HG03103 (cell line): ENCODE data around the gene HLF.

Experiments
- ATAC-seq: cut with Tn5 transposase; IDR thresholded peaks from one replicate; pipeline ENCODE4 v1.9.1; 2021; ENCODE audit warnings: low read depth; ENCODE audit not compliant: unreplicated experiment

Gene HLF

DNA sequence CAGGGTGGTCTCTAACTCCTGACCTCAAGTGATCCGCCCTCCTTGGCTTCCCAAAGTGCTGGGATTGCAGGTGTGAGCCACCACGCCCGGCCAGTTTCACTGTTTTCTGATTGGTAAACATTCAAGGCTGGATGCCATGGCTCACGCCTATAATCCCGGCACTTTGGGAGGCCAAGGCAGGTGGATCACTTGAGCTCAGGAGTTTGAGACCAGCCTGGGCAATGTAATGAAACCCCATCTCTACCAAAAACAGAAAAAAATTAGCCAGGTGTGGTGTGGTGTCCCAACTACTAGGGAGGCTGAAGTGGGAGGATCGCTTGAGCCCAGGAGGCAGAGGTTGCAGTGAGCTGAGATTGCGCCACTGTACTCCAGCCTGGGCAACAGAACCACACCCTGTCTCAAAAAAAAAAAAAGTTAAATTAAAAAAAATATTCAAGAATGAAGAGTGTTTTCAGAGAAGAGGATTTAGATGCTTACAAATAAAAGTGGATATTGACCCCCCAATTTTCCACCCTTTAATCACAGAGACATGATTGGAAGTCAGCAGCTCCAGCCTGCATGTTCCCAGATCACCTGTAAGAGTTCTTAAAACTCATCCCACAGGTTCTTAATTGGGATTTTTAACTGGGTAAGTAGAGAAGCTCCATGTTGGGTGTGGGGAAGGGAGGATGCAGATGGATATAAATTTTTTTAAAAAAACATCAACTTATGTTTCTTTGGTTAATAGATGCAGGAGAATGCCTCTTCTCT, 23.8 kb downstream of the HLF start:
- ATAC-seq, result no peak

DNA sequence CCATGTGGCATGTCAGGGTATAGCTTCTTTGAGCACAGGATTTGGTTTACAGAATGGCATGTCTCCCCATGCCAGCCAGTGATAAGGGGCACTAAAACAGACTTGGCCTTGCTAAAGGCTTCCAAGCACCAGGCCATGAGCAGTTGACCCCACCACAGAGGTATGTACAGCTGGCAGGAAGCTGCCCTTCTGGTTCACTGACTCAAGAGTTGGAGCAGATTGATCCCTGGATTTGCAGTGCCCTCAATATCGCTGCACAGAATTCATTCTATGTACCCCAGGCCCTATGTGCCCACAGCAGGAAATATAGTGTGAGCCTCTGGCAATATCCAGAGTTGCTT, 24.3 kb downstream of the HLF start:
- no peak for ATAC-seq

DNA sequence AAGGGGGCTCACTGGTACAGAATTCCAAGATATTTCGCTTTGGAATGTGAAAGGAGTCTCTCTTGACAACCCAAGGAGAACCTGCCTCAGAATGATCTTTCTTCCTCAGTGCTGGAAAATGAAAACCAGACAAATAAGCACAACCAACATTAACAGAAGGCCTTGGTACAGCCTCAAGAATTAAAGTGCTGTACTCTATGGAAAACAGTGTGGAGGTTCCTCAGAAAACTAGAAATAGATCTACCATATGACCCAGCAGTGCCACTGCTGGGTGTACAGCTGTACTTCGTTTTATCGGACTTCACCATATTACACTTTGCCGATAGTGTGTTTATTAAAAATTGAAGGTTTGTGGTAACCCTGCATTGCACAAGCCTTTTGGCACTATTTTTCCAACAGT, 25.2 kb downstream of the HLF start:
- no peak for ATAC-seq

DNA sequence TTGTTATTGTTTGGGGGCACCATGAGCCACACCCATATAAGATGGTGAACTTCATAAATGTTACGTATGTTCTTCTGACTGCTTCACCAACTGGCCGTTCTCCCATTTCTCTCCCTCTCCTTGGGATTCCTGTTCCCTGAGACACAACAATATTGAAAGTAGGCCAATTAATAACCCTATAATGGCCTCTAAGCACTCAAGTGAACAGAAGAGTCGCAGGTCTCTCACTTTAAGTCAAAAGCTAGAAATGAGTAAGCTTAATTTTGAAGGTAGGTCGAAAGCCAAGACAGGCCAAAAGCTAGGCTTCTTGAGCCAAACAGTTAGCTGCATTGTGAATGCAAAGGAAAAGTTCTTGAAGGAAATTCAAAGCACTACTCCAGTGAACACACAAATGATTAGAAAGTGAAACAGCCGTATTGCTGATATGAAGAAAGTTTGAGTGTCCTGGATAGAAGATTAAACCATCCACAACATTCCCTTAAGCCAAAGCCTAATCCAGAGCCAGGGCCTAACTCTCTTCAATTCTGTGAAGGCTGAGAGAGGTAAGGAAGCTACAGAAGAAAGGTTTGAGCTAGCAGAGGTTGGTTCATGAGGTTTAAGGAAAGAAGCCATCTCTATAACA, 25.8 kb downstream of the HLF start:
- ATAC-seq, result no peak

DNA sequence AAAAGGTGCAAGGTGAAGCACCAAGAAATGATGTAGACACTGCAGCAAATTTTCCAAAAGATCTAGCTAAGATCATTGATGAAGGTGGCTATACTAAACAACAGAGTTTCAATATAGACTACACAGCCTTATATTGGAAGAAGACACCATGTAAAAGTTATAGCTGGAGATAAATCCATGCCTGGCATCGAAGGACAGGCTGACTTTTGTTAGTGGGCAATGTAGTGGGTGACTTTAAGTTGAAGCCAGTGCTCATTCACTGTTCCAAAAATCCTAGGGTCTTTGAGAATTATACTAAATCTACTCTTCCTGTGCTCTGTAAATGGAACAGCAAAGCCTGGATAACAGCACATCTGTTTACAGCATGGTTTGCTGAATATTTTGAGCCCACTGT, 26.4 kb downstream of the HLF start:
- ATAC-seq, result no peak

DNA sequence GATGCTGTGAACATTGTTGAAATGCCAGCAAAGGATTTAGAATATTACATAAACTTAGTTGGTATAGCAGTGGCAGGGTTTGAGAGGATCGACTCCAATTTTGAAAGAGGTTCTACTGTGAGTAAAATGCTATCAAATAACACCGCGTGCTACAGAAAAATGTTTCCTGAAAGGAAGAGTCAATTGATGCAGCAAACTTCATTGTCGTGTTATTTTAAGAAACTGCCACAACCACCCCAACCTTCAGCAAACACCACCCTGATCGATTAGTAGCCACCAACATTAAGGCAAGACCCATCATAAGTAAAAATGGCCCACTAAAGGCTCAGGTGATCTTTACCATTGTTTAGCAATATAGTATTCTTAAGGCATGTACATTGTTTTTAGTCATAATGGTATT, 27.3 kb downstream of the HLF start:
- no peak for ATAC-seq

DNA sequence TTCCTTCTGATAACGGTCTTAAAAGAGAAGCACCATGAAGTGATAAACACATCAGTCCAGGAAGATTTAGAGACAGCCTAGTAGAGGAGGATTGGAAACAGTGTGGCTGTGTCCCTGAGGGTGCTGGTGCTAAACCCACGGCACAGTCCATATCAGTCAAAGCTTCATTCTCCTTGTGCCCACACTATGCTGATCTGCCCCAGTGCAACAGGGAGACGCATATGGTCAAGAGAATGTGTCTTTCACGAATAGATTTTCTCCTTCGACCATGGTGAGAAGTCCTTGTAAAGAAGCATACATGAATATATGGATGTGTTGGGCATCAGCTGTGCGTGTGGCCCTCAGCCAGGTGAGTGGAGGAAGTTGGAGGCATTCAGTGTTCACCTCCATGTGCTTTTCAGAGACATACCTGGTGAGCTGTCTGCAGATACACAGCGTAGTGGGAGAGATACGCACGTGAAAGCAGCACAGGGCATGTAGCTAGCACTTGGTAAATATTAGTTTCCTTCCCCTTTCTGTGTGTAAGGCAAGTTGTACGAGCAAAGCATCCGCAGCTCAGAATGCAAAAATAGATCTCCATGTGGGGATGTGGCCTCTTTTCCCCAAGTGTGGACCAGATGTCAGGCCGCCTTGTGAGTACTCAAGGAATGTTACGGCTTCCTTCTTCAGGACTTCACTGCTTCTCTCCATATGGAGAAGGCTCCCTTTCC, 29.4 kb downstream of the HLF start:
- ATAC-seq, result no peak

DNA sequence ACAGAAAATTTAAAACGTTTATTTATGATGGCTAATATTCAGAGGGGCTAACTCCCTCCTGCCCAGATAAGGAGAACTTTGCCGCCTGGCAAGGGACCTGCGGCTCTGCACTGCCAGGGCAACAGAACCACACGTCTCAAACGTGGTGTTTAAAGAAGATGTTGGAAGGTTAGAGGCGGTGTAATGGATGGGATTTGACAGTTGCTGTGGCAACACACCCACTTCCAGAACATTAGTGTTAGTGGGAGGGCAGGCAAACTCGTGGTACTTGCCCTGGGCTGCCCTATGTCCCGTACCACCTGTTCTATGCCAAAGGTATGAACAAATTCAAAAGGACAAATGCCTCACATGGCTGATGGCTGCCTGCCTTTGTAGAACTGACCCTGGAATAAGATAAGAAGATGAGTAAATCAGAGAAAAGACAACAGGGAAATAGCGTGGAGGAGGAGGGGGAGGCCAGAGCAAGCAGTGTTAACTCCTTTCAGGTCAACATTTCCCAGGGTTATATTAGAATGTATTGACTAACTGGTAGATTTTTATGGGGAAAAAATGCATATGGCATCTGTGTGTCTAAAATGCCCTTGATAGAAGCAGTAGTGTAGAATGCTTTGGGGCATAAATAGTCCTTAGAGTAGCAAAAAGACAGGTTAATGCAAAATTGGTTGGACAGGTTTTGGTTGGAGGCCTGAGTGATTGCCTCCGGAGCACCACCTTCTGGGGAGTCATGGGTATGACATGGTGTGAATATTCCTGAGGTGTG, 30.8 kb downstream of the HLF start:
- ATAC-seq, result peak; percentile 79

DNA sequence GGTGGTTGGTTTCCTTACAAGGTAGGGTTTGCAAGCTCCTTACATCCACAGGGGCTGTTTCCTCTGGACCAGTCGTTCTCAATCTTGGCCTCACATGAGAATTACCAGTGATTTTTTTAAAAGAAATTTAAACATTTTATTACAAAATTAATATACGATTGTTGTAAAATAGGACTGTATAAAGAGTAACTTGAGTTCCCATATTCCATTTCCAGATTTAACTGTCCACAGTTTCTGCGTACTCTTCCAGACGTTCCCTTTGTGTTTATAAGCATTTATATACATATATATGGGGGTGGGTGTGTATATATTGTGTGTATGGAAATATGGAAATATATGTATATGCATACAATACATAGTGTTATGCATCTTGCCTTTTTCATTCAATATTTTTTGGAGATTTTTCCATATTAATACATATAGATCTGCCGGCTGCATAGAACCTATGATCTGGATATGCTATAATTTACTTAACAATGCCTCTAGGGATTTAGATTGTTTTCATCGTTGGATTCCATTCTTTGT, 31.5 kb downstream of the HLF start:
- no peak for ATAC-seq

DNA sequence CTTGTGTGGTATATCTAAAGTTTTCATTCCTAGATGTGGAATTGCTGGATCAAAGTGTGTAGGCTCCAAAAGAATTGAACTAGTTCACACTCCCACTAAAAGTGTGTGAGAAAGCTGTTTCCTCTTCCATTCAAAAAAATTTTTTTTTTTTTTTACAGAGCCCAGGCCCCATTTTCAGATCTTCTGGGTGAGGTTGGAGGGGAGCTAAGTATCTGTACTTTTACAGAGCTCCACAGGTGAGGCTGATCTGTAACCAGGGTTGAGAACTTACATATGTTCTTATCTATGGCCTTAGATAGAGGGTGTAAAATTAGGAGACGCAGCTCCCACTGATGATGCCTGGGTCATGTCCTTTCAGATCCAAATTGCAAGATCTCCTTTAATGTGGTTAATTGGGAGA, 31.9 kb downstream of the HLF start:
- no peak for ATAC-seq

DNA sequence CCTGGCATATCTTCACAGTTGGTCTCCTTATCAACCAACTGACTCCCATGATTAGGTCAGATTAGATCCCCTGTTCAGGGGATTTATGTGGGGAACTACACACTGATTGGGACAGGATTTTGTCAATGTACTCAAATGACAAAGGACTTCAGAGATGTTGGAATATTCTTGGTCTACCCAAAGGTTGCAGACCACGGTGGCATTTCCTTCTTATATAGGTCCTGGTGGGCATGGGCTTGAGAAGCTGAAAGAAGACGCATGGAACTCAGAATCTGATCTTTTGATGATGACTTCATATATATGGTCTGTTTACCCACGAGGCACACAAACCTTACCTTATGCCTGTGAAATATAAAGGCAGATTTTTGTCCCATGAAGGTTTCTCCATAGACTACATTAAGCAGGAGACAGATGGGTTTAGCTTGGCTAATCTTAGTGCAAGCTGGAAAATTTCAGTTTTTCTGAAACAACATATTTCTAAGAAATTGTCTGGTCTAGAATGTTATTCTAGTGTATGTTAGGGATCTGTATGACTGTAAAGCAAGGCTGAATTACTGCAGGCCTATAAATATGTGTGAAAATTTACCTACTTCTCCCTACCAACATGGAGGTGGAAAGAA, 33.5 kb downstream of the HLF start:
- no peak for ATAC-seq

DNA sequence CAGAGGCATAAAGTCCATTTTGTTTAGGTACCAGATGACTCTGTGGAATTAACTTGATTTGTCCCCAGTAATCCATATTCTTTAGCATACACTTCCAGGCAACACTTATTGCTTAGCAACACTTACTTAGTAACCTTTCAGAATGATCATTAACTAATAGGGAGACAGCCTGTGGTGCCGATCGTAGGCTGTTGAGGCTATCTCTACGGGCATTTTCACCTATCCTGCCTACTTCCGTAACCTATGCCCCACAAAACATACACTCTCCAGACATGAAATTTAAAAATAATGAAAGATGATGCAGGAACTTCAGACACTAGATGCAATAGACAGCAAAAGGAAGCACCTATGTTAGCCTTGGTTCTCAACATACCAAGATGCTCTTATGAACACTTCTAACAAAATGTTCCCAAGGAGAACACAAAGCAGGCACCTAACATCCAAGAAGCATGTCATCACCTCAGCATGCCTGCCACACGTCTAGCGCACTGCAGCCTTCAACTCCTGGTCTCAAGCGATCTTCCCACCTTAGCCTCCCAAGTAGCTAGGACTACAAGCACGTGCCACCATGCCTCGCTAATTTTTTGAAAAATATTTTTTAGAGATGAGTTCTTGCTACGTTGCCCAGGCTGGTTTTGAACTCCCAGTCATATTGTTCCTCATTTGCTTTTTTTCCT, 34.5 kb downstream of the HLF start:
- no peak for ATAC-seq

DNA sequence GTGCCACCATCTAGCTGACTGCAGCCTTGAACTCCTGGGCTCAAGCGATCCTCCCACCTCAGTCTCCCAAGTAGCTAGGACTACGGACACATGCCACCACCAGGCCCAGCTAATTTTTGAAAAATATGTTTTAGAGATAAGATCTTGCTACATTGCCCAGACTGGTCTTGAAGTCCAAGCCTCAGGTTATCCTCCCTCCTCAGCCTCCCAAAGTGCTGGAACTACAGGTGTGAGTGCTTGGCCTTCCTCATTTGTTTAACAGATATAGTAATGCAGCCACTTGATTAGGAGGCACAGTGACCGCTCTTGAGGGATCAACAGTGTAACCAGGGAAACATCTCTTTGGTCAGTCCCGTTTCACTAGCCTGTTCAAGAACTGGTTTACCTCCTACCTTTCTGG, 35.1 kb downstream of the HLF start:
- no peak for ATAC-seq

DNA sequence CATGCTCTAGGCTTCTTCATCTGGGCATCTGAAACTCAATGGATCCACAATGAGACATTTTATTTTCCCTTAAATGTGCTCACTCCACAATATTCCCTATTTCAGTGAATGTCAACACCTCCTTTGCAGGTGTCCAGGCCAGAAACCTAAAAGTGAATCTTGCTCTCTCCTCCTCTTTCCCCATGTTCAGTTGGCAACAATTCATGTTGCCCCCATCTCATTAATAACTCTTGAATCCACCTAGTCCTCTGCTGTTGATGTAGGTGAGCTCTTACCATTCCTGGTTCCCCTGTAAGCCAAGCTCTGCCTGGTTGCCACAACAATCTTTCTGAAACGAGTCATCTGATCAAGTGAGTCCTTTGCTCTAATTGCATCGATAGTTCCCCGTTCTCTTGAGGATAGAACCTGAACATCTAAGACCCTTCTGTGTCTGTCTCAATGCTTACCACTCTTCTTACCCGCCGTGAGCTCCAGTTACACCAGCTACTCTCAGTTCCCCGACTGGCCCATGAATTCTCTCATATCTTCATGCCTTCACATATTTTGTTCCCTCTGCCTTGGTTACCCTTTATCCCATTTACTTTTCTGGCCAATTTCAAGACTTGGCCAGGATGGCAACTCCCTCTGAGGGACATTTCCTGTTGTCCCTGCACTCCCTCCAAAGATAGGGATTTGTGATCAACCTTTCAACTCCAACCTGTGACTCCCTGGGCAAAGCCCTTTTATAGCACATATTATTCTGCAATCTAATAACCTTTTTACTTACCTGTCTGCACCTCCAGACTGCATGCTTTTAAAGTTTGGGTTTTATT, 35.9 kb downstream of the HLF start:
- ATAC-seq, result no peak

DNA sequence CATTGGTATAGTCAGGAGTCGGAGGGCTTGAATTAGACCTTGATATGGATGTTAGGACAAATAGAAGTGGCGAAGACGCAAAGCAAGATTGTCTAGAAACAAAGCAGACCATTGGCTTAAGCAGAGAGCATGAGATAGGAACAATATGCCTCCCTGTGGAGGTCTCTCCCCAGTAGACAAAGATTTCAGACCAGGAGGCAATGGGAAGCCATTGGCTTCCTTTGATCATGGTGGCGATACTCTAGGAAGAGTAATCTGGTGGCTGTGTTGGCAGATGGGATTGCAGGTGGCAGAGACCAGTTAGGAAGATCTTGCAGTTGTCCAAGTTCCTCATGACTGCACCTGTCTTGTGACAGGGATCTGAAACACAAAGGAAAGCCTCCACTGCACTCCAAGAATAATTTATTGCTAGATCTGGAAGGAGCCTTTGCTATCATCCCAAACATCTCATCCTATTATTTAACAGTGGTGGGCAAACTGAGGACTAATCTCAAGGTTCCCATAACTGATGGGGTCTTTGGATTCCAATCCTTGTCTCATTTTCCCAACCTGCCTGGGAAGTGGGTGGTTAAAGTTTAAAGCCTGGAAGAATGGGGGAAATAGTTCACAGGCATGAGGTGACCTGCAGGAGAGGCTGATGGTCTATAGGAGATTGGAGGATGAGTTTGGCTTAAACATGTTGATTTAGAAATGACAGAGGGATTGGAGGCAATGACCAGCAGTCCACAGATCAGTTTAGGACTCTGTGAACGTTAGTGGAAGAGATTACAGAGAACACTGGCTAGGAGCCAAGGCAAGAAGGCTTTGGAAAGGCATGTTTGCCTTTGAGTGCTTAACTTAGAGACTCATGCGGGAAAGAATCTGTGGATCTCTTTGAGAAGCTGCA, 37.0 kb downstream of the HLF start:
- no peak for ATAC-seq

DNA sequence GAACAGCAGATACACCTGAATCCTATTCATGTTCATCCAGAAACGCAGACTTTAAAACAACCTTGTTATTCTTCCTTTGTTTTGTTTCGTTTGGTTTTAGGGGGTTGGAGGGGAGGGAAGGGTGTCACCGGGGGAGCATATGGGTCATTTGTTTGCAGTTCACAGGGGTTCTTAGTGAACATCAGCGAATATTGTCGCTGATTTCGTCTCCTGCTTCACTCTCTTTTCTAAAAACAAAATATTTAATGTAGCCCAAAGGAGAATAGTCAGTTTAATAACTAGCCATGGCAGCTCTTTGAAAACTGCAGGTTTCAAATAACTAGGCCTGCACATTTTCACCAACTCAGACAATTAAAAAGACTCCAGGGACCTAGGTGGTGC, 37.6 kb downstream of the HLF start:
- no peak for ATAC-seq

DNA sequence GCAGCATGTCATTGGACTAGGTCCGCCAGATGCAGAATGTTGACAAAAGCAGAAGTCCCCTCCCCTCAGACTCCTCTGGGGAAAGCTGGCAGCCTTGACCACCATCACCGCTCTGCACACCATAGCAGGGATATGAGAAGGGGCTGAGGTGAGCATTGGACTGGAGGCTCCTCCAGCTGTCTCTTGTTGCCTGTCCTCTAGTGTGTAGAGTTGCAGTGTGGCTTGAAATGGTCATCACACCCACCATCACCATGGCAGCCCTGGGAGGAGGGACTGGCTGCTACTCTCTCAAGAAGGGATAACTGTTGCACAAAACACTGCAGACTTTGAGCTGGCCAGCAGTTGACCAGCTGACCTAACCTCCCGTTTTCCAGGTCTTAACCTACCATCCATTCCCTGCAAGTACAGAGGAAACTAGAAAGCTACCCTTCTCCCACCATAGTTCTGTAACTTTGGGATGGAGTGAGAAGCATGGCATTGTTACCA, 38.3 kb downstream of the HLF start:
- no peak for ATAC-seq

DNA sequence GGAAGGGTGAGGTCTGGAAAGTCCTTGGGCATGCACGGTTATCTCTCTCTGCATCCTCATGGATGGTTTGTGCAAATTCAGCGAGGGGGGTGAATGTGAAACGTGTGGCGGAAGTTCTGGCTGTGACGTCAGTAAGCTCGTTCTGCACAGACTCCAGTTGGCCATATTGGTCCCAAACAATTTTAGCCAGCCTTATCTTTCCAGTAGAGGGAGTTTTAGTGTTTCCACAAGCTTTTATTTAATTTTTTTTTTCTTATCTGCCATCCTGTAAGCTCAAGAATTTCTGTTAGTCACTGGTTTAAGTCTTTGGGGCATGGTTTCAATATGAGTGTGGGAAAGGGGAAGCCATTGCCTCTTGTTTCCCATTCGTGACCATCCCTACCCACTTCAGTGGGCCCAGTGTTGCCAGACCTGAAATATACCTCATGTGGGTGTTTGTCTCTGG, 39.0 kb downstream of the HLF start:
- no peak for ATAC-seq
